HG03442 (cell line): ENCODE data around the gene AVL9.
A peak's percentile ranks its signal among the peaks of the same experiment; 100 is the strongest.

ENCODE experiments used
- ATAC-seq: cut with Tn5 transposase; IDR thresholded peaks from one replicate; pipeline ENCODE4 v1.9.1; 2021; ENCODE audit warnings: mild to moderate bottlenecking, moderate library complexity; ENCODE audit not compliant: unreplicated experiment

The AVL9 gene

DNA sequence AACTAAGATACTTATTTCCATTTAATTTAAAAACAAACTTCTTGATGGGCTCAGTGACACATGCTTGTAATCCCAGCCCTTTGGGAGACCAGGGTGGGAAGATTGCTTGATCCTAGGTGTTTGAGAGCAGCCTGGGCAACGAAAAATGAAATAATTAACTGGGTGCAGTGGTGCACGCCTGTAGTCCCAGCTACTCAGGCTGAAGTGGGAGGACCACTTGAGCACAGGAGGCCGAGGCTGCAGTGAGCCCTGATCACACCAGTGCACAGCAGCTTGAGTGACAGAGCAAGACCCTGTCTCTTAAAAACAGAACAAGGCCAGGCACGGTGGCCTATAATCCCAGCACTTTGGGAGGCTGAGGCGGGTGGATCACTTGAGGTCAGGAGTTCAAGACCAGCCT lies 37.4 kb downstream of the AVL9 start:
- ATAC-seq = no peak

DNA sequence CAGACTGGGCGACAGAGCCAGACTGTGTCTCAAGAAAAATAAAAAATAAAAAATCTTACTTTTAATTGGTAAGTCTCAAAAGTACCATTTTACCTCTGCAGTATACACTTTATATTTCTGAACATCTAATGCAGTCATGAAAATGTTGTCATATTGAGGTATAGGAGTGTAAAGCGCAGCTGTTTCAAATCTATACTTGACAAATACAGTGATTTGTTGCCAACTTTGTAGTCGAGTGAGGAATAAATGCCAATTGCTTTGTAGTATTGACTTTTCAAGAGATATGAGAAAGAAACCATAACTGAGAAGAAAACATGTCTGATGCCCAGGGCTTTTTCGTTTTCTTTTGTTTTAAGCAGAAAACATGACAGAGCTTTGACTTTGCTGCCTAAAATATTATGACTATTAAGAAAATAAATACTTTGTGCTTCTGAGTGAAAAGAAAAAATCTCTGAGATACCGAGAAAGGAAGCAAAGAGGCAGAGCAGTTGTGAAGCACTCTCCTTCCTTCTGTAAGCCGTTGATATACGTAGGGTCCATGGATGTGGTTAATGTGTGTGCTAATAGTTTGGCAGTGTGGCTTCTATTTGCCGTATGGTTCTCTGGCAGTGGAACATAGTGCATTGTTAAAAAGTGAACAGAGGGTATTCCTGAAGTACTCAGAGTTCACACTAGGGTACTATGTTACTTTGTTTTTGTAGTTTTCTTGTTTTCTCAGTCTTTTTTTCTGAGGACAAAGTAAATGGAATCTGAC lies 38.2 kb downstream of the AVL9 start:
- no peak for ATAC-seq

DNA sequence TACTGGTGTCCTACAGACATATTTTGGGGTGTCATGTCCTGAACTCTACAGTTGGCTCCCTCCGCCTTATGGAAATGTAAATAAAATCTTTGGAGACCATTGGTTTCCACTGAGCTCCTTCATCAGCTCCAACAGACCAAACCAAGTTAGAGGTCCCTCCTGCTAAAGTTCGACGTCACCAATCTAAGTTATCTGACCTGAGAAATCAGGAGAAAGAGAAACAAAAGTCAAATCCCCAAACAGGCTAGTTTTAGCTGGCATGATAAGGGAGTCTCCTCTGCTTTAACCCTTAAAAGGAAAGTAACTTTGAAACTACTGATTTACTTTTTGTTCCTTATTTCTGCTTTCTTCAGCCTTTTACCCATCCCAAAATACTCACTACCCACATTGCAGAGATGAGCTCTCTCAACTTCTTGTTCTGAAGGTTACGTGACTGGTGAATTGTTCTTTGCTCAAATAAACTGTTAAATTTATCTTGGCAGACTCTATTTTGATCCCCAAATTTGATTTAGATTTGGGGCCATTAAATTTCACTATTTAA lies 39.9 kb downstream of the AVL9 start:
- ATAC-seq = peak; percentile 47

DNA sequence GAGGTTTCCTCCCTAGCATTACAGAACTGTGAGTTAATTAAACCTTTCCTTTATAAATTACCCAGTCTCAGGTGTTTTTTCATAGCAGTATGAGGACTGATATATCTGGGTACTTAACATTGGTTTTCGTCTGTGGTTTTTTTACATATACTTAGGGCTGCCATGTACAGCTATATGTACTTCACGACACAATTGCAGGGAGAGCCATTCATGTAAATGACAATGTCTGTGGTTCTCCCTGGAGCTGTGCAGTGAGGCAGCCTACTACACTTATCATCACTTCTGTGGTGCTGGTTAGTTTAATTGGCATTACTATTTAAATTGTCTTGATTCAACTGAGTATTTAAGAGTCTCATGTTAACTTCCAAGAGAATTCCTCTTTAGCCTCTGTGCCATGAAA lies 40.7 kb downstream of the AVL9 start:
- no peak for ATAC-seq

DNA sequence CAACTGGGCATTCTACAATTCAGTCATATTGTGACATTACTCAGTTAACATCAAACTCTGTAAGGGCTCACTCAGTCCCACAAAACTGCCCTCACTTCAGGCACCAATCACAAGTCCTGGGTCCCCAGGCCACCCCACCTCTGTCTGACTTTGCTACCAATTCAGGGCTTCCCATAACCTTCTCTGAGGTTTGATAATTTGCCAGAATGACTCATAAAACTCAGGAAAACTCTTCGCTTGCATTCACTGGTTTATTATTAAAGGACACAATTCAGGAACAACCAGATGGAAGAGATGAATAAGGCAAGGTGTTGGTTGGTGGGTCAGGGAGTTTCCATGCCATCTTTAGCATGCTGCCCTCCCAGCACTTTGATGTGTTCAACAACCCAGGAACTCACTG lies 41.3 kb downstream of the AVL9 start:
- no peak for ATAC-seq

DNA sequence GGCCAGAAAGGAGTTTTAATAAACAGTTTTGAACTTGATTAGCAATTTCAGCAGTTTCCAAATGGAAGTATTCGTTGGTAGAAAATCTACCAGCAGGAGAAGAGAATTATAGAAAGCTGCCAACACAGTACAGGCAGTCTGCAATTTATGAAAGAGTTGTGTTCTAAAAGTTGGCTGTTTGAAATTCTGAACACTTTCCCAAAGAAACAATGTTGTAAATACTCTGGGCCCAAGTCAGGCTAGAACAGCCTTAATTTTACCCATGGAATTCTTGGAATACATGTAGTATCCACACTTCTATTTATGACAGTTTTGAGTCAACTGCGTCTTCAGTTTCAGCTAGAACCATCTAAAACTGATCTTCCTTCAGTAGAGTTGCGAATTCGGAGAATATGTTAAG lies 42.5 kb downstream of the AVL9 start:
- ATAC-seq = no peak

DNA sequence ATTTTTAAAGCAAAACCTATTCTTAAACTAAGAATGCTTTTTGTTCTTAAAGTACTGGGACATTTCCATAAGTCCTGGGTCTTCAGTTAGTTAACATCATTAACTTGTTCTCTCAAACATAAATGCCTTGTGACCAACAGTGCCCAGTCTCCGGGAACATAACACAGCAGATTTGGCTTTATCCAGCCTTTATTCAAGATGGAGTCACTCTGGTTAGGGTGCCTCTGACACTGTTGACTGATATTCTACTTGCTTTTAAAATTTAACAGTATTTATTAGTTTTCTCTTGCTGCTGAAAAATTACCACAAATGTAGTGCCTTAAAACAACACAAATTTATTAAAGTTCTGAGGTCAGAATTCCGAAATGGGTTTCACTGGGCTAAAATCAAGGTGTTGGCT lies 44.1 kb downstream of the AVL9 start:
- no peak for ATAC-seq

DNA sequence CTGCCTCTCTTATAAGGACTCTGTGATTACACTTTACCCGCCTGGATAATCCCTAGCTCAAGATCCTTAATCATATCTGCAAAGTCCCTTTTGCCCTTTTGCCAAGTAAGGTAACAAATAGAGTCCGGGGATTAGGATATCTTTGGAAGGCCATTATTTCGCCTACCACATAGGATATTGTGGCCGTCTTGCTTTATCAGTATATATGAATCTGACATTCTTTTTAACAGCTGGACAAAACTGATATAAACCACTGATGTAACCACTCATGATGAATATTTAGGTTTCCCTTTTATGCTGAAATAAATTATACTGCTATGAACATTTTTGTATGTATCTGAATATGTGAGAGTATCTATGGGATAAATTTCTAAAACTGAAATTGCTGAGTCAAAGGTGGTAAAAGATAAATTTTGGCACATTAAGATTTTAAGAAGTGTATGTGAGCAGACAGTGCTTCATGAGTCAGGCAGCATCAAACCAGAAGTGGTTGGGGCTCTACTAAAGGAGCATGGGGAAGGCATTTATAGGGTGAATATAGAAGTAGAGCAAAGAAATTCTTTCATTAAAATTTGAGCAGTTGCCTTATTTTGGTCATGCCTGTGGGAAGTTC lies 44.7 kb downstream of the AVL9 start:
- ATAC-seq = no peak

DNA sequence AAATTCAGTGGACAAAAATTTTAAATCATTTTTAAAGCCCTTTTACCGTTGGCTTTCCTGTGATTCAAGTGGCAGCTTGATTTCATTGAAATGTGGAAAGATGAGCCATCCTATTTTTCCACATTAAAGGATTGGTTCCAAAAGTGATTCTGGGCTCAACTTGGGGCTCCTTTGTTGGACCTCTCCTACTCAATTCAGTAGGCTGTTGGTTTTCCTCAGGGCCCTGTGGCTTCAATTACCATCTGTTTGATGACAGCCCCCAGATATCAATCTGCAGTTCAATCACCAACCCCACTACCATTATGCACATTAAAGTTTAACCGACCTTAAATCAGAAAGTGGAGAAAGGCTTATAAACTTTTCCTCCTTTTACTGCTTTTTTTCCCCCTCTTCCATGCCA lies 47.3 kb downstream of the AVL9 start:
- no peak for ATAC-seq

DNA sequence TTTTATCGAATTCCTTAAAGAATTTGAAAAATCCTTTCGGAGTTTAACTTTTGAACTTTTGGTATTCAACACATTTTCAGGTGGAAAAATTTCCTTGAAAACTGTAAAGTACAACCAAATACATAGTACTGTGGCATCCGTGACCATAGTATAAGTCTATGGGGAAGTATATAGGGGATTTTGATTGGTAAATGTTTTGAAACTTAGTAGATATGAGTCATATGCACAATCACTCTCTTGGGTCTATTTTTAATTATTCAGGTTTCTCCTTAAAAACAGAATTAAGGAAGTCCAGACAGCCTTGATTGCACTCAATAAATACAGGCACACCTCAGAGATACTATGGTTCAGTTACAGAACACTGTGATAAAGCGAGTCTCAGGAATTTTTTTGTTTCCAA lies 64.2 kb downstream of the AVL9 start:
- ATAC-seq = no peak

DNA sequence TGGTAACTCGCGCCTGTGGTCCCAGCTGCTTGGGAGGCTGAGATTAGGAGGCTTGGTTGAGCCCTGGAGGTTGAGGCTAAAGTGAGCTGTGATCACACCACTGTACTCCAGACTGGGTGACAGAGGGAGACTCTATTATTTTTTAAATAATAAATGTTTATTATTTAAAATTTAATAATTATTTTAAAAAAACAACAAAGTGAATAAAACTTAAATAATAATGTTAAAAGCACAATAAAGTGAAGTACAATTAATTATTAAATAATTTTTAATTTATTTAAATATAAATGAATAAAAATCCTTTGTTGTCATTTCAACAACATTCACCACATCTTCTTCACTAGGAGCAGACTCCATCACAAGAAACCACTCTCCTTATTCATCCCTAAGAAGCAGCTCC lies 64.8 kb downstream of the AVL9 start:
- no peak for ATAC-seq

DNA sequence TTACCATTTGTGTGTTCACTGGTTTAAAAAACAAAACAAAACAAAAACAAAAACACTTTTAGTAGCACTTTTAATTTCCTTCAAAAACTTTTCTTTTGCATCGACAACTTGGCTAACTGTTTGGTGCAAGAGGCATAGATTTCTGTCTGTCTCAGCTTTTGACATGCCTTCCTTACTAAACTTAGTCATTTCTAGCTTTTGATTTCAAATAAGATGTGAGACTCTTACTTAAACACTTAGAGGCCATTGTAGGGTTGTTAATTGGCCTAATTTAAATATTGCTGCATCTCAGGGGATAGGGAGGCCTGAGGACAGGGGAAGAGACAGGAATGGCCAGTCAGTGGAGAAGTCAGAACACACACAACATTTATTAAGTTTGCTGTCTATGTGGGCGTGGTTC lies 66.3 kb downstream of the AVL9 start:
- no peak for ATAC-seq

DNA sequence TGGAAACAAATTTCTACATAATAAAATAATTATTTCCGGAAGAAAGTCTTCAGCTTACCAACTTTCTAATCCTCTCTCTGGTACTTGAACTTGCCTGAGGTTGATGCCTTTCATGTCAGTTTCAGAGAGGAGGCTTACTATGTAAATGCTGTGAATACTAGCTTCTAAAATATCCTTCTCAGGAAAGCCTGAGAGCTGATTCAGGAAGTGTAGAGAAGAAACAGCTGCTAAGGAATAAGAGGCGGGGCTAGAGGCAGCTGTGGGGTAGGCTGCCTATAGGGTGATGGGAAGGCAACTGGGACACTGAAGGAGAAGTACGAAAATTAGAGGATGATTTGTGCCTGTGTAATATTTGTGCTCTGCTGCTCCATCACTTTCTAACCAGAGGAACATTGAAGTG lies 69.3 kb downstream of the AVL9 start:
- no peak for ATAC-seq

DNA sequence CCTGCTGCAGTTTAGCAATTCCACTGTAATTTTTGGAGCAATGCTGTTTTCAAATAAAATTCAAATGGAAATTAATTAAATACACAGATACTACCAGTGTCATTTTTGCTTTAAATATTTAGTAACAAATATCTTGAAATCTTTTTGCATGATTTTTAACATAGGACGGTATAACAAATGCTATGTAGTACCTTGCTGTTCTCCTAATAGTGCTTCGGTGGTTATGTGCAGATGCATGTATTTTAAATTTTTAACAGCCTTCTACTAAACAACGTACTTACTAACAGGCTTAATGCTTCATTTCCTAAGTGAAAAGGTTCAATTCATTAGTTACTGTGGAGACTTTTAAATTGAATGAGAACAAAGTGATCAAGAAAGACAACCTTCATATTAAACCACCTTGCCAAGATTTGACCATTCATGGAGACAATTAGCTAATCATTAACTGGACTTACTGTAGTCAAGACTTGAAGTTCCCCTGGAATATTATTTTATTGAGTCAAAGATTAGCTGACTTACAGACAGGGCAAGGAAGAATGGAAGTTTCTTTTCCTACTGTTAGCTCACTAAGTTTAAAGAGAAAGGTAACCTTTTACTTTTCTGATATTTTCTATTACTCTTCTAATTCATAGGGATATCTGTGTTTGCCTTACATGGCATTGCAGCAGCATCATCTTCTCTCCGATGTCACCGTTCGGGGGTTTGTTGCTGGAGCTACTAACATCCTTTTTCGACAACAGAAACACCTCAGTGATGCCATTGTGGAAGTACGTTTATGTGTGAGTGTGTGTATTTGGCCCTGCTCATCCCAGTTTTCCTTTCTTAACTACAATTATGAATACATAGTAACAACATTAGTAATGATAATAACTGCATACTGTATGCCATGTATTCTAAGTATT lies 74.3 kb downstream of the AVL9 start:
- ATAC-seq = no peak

DNA sequence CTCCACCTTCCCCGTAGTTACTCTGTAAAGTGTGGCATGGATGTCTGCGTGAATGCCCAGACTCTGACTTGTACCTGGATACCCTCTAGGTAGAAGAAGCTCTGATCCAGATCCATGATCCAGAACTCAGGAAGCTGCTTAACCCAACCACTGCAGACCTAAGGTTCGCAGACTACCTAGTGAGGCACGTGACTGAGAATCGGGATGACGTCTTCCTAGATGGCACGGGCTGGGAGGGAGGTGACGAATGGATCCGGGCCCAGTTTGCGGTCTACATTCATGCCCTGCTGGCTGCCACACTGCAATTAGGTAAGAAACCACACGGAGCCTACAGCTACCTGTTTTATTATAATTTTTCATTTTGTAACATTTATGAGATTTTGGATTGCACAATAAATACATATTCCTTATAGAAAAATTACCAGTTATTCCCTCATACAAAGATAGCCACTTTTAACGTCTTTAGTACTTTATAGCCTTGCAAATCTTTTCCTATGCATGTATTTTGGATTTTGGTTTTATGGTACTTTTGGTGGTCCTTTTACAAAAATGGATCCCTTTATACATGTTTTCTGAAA lies 77.9 kb downstream of the AVL9 start:
- ATAC-seq = no peak

DNA sequence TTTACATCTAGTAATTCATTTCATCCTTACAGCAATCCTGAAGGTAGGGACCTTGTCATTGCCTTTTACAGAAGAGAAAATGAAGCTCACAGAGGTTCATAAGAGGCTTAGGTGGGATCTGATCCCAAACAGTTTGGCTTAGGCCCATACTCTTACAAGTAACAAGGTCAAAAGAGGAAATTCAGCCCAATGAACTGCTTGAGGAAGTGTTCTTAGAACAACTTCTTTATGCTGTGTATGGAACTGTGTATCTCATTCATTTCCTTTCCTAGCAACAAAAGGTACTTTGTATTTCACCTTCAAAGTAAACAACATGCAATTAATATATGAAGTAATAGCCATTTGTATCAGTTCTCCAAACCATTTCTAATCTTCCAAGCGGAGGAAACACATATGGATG lies 79.3 kb downstream of the AVL9 start:
- no peak for ATAC-seq

DNA sequence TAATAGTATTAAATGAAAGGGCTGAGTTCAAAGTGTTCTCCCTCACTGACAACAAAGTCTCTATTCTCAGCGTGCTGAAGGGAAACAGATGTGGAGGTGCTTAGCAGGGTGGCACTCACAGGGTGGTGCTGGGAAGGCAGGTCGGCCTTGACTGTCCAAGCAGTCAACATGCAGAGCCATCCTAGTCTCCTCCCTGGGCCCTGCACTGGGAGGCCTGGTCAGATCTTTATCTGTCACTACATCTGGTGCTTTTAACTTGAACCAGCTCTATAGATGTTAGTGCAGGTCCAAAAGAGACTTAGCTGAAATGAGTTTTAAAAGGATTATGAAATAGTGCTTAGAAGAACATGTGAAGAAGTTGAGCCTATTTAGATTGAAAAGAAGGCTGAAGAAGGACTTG lies 82.1 kb downstream of the AVL9 start:
- ATAC-seq = no peak

DNA sequence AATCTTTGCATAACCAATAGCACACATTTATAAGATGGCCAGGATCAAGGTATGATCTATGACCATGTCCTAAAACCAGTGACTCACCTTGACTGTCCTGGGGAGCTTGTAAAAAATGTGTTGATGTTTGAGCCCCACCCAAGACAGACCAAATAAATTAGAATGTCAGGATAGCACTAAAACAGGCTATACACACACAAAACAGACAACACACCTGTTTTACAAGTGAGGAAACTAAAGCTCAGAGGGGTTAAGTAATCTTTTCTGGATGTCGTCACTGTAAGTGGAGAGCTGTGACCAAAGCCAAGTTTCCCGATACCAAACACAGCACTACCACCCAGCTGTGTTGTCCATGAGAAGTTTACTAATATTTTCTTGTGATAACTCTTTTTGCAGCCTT lies 84.5 kb downstream of the AVL9 start:
- no peak for ATAC-seq

DNA sequence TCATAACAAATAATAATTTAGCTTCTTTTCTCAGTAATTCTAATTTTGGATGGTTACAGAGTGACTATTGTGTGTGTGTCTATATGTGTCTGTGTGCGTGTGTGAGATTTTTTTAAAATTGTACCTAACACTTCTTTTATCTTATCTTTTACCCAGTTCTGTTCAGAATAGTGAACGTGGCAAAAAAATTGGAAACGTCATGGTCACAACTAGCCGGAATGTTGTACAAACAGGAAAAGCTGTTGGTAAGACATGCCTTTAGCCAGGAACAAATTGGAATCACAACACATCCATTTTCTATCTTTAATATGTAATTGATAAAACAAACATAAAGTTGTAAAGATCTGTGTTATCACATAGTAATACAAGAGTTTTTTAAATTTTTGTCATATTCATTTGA lies 85.4 kb downstream of the AVL9 start:
- ATAC-seq = no peak

DNA sequence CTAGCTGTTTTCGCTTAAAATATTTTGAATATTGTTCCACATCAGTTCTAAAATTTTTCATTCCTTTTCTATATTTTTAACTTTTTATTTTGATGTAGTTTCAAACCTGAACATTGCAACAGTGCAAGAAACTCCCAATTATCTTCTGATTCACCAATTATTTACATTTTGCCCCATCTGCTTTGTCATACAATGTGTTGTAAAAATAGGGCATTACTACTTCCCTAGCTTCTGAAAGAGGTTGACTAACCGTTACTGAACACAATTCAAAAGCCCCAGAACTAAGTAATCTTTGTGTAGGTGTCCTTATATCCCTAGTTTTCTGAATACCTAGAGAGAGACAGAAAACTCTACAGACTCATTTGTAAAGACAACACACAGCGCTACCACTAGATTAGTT lies 86.7 kb downstream of the AVL9 start:
- no peak for ATAC-seq

DNA sequence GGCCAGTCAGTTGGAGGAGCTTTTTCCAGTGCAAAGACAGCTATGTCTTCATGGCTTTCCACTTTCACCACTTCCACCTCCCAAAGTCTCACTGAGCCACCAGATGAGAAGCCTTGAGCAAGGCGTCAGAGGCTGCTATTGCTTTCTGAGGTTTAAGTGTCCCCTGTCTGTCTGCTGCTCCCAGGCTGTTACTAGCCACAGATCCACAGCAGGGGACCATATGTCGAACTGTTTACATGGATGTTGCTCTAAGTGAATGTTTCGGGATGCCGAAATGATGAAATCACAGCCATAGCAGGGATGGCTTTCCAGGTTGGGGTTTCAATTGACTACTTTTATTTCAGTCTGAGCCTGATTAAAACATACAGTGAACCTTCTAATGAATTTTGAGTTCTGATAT lies 88.5 kb downstream of the AVL9 start:
- no peak for ATAC-seq
